Epithelial cell of proximal tubule (primary cell): ENCODE data around the gene GDF2. TPM values are rescaled to one million over a fixed set of nuclear protein-coding genes. Genes with fewer than 3 reads are reported as not detected.

Source experiments
- DNase-seq: peaks from one replicate; pipeline ENCODE4 v3.0.0-alpha.2; 2011; ENCODE audit warnings: low read depth
- H3K4me3 ChIP-seq: 2 replicates; pipeline ENCODE4 v1.5.1; 2011; ENCODE audit warnings: low read depth, mild to moderate bottlenecking, low read length
- CTCF ChIP-seq: conservative IDR thresholded peaks from 2 replicates; pipeline ENCODE4 v1.5.1; 2012; ENCODE audit warnings: low read depth, mild to moderate bottlenecking, low read length
- total RNA-seq: library from RNA; depleted of rRNA; stranded (reverse); fragments of >200 nt; gene quantifications from 2 replicates; pipeline ENCODE4 v1.2.3, GENCODE V29; 2015

Gene GDF2
- total RNA-seq, 1 donor from 2014 or later: not detected

- no peak for TF ChIP-seq CTCF
Observed at GRCh38 chr10:47367646-47368045, 45.4 kb downstream of the GDF2 start.

GRCh38 chr10:47368431-47369180, 46.4 kb downstream of the GDF2 start:
- no peak overlapping the region for H3K4me3 ChIP-seq
- no peak for TF ChIP-seq CTCF
- DNase-seq: no peak

More at GRCh38 chr10:47367646-47368045, 45.4 kb downstream of the GDF2 start:
- H3K4me3 ChIP-seq: no peak overlapping the region
- no peak for DNase-seq

- no peak for DNase-seq
- no peak for TF ChIP-seq CTCF
- no peak overlapping the region for H3K4me3 ChIP-seq
Observed at GRCh38 chr10:47369251-47369894, 47.1 kb downstream of the GDF2 start.

- no peak overlapping the region for H3K4me3 ChIP-seq
- TF ChIP-seq CTCF: no peak
- DNase-seq: no peak
Observed at GRCh38 chr10:47370015-47370767, 47.9 kb downstream of the GDF2 start.

GRCh38 chr10:47370878-47371277, 48.6 kb downstream of the GDF2 start:
- no peak for DNase-seq
- TF ChIP-seq CTCF: no peak
- no peak overlapping the region for H3K4me3 ChIP-seq

GRCh38 chr10:47371629-47372485, 49.6 kb downstream of the GDF2 start:
- TF ChIP-seq CTCF: no peak

More at GRCh38 chr10:47371629-47372485, 49.6 kb downstream of the GDF2 start:
- no peak overlapping the region for H3K4me3 ChIP-seq
- DNase-seq: no peak
